GM20431 (cell line): ENCODE measurements around the gene ZMIZ2.

ENCODE experiments used
- in situ Hi-C: fragments of 300-500 bp; cut with MseI, MboI; formaldehyde crosslinking; loops from one replicate; pipeline ENCODE4 v1.15.0; 2020; ENCODE audit warnings: low sequenced_read_pairs; ENCODE audit not compliant: unreplicated experiment

The ZMIZ2 gene

GRCh38 chr7:44796504-44797328, 48.1 kb downstream of the ZMIZ2 start, which contains the start of gene PPIA:
Gene PPIA, plus strand, starts transcription at chr7:44796681. Its CDS starts 44 bp downstream, at chr7:44796725.
- in situ Hi-C loops, result no loop called here

DNA sequence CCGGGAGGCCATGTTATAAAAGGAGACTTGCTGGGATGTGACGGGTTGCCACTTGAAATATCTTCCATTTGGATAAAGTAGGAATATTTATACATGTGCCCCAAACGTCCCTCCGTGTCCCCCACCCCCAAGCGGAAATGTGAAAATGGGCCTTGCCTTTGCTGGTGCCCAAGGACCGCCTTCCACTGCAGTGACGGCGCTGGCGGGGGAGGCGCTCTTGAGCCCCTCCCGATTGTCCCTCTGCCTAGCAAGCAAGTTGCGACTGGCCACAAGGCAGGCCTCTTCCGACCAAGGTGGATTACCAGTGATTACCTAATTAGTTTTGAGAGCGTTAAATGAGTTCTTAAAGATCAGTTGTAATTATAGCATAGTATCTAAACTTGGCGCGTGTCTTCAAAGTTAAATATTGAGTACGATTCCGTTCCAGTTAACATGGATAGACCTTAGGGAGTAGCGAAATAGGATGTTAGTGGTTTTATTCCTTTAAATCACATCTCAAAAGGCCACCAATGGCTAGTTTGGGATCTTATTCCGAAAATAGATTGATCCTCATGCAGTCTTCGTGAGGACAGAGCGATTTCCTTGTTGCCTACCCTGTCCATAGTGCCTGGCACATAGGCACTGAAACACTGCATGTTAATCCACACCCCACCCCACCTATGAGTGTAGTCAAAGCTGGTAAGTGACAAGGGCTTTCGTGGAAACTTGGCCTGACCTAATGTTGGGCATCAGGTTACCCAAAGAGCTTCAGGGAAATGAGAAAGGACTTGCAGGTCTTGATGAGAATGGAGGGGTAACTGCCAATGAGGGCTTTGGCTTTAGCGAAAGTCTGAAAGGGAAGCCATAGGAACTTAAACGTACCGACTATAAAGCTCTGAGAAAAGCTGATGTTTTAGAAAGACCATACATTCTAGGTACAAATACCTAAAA, 48.9 kb downstream of the ZMIZ2 start:
- in situ Hi-C loops, result no loop called here

DNA sequence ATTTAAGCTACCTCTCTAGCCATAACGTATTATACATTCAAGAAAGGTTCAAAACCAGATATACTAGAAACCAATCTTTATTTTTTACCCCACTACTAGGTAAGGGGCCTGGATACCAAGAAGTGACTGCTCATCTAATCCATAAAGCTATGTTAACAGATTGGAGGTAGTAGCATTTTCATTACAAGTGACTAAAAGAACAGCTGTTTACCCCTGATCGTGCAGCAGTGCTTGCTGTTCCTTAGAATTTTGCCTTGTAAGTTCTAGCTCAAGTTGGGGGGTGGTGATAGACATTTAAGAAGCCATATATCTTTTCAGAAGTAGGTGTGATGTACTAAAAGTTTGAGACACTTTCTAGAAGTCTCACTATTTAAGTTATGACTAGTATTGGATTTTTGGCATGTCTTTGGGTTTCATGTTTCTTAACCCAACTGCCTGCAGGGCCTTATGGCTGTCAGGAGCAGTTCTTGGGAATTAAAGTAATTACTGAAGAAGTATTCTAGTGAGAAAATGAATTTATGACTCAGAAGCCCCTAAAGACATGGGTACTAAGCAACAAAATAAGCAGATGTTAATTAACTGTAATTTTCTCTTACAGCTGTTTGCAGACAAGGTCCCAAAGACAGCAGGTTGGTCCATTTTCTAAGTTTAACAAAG, 50.1 kb downstream of the ZMIZ2 start:
- in situ Hi-C loops, result no loop called here

DNA sequence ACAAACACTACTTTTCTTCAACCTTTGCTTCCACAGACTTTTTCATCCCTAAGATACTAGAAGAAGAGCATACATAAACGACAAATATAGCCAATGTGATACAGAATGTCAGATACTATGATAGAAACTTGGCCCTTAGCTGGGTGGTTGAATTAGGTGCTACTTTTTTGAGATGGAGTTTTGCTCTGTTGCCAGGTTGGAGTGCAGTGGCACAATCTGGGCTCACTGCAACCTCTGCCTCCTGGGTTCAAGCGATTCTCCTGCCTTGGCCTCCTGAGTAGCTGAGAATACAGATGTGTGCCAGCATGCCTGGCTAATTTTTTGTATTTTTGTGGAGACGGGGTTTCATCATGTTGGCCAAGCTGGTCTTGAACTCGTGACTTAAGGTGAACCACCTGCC, 51.3 kb downstream of the ZMIZ2 start:
- in situ Hi-C loops, result loop anchor here (25.0 kb wide), 1 partner anchor 213 kb away; the partner anchor contains the start of gene TMED4

- in situ Hi-C loops, result loop anchor here (25.0 kb wide), 1 partner anchor 215 kb away; the partner anchor contains the start of gene TMED4
Observed at GRCh38 chr7:44801890-44802289, 53.2 kb downstream of the ZMIZ2 start.

GRCh38 chr7:44802418-44803025, 53.9 kb downstream of the ZMIZ2 start:
- in situ Hi-C loops, result loop anchor here (25.0 kb wide), 1 partner anchor 215 kb away; the partner anchor contains the start of gene TMED4

DNA sequence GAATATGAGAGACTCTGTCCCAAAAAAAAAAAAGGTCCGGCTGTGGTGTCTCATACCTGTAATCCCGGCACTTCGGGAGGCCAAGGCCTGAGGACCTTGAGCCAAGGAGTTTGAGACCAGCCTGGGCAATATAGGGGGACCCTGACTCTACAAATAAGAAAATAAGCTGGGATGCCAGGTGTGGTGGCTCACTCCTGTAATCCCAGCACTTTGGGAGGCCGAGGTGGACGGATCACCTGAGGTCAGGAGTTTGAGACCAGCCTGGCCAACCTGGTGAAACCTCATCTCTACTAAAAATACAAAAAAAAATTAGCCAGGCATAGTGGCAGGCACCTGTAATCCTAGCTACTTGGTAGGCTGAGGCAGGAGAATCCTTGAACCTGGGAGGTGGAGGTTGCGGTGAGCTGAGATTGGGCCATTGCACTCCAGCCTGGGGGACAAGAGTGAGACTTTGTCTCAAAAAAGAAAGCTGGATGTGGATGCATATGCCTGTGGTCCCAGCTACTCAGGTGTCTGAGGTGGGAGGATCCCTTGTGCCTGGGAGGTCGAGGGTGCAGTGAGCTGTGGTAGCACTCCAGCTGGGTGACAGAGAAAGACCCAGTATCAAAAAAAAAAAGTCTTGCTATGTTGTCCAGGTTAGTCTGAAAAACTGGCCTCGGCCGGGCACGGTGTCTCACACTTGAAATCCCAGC, 55.3 kb downstream of the ZMIZ2 start:
- in situ Hi-C loops, result loop anchor here (25.0 kb wide), 1 partner anchor 217 kb away; the partner anchor contains the start of gene TMED4

GRCh38 chr7:44805950-44806349, 57.3 kb downstream of the ZMIZ2 start:
- in situ Hi-C loops, result loop anchor here (25.0 kb wide), 1 partner anchor 219 kb away; the partner anchor contains the start of gene TMED4

GRCh38 chr7:44808914-44809393, 60.3 kb downstream of the ZMIZ2 start:
- in situ Hi-C loops, result loop anchor here (25.0 kb wide), 1 partner anchor 222 kb away; the partner anchor contains the start of gene TMED4

GRCh38 chr7:44811093-44811492, 62.4 kb downstream of the ZMIZ2 start:
- in situ Hi-C loops, result loop anchor here (25.0 kb wide), 1 partner anchor 224 kb away; the partner anchor contains the start of gene TMED4

- in situ Hi-C loops, result loop anchor here (25.0 kb wide), 1 partner anchor 224 kb away; the partner anchor contains the start of gene TMED4
Observed at GRCh38 chr7:44811571-44811970, 62.9 kb downstream of the ZMIZ2 start.

- in situ Hi-C loops, result loop anchor here (25.0 kb wide), 1 partner anchor 228 kb away; the partner anchor contains the start of gene TMED4
Observed at GRCh38 chr7:44814919-44815318, 66.3 kb downstream of the ZMIZ2 start.

DNA sequence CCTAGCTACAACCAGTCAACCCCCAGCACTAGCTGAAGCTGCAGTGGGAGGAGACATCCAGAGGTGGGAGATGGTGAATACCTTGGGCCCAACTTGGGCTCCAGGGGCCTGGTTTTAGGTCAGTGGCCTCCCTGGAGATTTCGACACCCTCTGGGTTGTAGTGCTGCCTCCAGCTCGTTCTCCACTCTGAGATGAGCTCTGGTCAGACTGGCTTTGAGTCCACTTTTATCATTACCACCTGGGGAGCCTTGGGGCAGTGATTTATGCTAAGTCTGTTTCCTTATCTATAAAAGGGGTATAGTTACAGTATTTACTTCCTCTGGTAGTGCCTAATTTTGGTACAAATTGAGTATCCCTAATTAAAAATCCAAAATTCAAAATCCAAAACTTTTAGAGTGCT, 70.6 kb downstream of the ZMIZ2 start:
- in situ Hi-C loops, result loop anchor here (25.0 kb wide), 1 partner anchor 232 kb away; the partner anchor contains the start of gene TMED4
